GM18499 (cell line): Measurements from ENCODE around the gene ACAP2.
"Not testable (repeated sequence)": the region's sequence is repeated elsewhere in the genome, so short reads cannot be mapped to it uniquely, and the experiment has no call there.

Source experiments
- ATAC-seq: cut with Tn5 transposase; IDR thresholded peaks from one replicate; pipeline ENCODE4 v1.9.1; 2021; ENCODE audit warnings: moderate number of reproducible peaks; ENCODE audit not compliant: insufficient read depth, unreplicated experiment

The ACAP2 gene

DNA sequence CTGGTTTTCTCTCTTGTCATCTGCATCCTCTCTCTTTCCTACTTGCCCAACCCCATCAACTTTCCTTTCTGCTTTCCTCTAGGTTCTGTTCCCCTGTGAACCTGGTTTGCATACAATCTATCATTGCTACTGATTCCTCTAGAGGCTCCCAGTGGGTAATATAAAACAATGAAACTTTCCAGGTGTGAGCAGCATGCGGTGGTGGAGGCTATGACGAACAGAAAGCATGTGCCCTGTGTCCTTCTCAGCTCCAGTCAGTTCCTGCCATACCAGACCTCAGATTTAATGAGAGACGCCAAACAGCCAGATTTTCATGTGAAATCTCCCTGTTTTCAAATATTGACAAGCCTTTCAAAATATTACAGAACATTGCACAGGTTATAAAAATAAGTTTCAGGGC is 3.5 kb upstream of the ACAP2 start:
- no peak for ATAC-seq

- ATAC-seq: no peak
Observed at GRCh38 chr3:195445885-195446284, 3.1 kb upstream of the ACAP2 start.

DNA sequence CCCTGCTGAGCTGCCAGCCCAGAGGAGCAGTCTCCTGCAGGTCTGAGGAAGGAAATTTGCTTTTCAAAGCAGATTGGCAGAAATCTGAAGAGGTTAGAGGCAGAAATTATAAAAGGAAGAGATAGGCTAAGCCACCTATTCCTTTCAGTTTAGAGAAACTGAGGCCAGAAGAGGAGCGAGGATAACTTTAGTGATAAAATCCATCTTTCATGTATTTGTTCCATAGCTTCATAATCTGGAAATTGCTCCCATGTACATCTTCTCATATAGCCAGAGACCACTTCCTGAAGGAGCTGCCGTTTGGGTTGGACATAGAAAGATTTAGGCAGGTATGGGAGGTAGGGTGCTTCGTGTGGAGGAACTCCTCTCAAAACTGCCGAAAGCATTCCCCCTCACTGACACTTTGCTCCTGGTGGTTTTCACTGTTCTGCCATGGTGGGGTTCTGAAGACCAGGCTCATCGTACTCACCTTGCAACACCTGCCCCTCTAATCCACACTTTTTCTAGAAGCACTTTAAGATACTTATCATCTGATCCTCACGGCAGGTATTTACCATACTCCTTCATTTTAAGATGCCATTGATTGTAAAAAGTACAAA is 670 bp upstream of the ACAP2 start:
- no peak for ATAC-seq

DNA sequence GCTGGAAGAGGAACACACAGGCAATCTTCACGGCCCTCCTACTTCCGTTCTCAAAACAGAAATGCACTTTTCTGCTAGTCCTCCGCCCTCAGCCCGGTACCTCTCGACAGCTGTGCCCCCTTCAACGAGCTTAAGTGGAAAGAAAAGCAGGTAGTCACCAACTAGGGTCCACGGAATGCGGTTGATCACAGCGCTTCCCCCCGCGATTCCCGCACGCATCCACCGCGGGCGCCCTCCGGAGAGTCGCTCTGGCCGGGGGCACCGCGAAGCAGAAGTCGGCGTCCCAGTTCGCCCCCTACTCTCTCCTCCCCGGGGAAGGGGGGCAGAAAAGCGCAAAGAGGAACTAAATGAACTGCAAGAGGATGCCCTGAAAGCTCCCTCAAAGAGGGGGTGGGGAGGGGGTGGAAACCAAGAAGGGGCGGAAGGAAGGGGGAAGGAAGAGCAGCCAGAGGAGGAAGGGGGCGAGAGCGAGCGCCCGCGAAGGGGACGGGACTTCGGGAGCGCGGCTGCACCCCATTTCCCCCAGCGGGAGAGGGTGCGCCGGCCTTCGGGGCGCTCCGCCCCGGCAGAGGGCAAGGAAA is 738 bp downstream of the ACAP2 start:
- ATAC-seq: no peak

GRCh38 chr3:195441476-195441991 is 1.3 kb downstream of the ACAP2 start:
- no peak for ATAC-seq

- ATAC-seq: no peak
Observed at GRCh38 chr3:195441051-195441450, 1.8 kb downstream of the ACAP2 start.

GRCh38 chr3:195440379-195440778 is 2.4 kb downstream of the ACAP2 start:
- no peak for ATAC-seq

GRCh38 chr3:195438371-195438770 is 4.4 kb downstream of the ACAP2 start:
- no peak for ATAC-seq

DNA sequence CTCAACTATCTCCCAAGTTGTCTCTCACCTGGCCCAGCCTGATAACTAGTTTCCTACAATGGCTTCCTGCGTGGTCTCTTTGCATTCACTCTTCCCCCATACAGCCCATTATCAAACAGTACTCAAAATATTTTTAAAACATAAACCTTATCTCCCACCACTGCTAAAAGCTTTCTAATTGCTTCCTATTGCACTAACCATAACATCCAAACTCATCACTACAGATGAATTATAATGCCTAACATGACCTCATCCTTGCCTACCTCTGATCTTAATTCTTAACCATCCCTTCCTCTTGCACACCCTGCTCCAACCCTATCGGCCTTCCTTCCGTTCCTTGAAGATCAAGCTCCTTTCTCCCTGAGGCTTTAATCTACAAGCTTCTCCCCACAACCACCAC is 17.0 kb downstream of the ACAP2 start:
- ATAC-seq: no peak

DNA sequence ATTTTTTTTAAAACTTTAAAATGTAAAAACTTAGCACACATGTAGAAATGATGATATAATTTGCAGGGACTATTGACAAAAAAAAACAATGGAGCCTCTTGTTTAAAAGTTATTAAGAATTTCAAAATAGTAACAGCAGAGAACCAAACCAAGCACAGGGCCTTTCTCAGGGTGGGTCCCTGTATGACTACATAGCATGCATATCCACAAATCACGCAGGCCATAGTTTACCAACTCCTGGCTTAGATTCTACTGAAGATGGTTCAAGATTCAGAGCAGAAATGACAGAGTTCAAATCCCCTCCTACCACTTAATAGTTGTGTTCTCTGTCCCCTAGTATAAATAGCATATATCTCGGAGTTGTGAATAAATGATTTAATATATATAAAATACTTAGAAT is 19.0 kb downstream of the ACAP2 start:
- no peak for ATAC-seq

DNA sequence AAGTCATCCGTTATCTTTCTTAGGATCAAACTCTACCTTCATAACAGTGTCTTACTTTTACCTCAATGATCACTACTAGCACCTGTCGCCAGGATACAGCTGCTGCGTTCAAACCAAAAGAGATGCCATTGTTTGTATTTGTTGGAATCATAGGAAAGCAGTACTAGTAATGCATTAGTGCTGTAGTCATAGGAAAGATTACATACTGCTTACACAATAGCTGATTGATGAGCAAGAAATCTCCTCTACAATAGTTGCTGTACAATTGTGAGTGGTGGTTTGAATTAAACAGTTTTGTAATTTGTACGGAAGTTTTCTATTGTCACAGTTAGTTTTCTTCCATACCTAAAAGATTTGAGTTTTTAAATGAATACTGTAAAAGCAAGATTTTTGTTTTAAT is 21.4 kb downstream of the ACAP2 start:
- ATAC-seq: no peak

- no peak for ATAC-seq
Observed at GRCh38 chr3:195416795-195417194, 26.0 kb downstream of the ACAP2 start.

DNA sequence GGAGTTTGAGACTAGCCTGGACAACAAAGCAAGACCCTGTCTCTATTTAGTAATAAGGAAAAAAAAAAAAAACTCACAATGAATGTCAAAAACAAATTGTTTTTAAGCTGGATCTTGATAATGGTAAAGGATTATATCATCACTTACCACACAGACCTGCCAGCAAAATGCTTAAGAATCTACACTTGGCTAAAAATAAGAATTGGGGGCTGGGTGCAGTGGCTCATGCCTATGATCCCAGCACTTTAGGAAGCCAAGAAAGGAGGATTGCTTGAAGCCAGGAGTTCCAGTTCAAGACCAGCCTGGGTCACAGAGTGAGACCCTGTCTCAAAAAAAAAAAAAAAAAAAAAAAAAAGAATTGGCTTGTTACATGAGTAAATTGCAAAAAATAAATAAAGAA is 31.0 kb downstream of the ACAP2 start:
- ATAC-seq: no peak

- no peak for ATAC-seq
Observed at GRCh38 chr3:195410546-195410945, 32.3 kb downstream of the ACAP2 start.

DNA sequence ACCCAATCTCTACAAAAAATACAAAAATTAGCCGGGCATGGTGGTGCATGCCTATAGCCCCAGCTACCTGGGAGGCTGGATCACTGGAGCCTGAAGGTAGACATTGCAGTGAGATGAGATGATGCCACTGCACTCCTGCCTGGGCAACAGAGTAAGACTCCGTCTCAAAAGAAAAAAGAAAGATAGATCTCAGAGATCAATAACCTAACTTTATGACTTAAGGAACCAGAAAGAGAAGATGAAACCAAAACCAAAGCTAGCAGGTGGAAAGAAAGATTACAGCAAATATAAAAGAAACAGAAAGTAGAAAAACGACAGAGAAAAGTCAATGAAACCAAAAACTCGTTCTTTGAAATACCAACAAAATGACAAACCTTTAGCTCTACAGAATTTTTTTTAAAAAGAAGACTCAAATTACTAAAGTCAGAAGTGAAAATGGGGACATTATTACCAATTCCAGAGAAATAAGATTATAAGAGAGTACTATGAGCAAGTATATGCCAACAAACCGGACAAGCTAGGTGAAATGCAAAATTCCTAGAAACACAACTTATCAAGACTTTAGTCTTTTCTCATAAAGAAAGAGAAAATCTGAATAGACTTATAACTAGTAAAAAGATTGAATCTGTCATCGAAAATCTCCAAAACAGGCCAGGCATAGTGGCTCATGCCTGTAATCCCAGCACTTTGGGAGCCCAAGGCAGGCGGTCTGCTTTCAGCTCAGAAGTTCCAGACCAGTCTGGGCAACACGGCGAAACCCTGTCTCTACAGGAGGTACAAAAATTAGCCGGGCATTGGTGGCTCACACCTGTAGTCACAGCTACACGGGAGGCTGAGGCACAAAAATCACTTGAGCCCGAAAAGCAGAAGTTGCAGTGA is 35.0 kb downstream of the ACAP2 start:
- no peak for ATAC-seq

DNA sequence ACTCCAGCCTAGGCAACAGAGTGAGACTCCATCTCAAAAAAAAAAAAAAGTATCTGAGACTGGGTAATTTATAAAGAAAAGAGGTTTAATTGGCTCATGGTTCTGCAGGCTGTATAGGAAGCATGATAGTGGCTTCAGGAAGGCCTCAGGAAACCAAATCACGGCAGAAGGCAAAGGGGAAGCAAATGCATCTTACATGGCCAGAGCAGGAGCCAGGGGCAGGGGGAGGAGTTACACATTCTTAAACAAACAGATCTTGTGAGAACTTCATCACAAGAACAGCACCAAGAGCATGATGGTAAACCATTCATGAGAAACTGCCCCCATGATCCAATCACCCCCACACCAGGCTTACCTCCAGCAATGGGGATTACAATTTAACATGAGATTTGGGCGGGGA is 37.2 kb downstream of the ACAP2 start:
- no peak for ATAC-seq

DNA sequence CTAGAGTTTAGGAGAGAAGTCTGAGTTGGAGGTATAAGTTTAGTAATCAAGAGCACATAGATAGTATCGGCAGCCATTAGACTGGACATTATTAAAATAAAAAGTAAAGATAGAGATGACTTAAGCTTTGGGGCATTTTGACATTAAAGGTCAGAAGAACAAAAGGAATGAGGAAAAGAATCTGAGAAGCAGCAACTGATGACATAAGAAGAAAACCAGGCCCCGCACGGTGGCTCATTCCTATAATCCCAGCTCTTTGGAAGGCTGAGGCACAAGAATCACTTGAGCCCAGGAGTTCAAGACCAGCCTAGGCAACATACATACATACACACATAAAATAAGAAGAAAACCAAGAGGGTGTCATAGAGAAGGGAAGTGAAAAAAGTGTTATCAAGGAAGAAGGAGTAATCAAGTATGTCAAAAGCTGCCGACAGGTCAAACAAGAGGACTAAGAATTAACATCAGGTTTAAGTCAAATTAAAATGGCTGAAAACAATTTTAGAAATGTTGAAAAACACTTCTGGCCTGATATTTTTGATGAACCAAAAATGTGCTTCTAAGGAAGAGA is 38.9 kb downstream of the ACAP2 start:
- no peak for ATAC-seq

DNA sequence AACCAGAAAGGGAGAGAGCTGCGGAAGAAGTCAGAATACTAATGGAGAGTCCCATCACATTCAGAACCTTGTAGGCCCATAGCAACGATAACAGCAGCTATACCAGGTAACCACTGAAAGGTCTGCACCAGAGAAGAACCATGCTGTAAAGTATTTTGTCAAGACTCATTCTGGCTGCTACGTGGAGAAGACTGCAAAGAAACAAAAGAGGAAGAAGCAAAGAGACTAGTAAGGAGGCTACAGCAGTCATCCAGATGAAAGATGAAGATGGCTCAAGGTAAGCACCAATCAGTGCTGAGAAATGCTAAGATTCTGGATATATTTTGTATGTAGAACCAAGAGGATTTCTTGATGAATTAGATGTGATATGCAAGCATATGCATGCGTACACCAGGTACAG is 39.6 kb downstream of the ACAP2 start:
- ATAC-seq: no peak

DNA sequence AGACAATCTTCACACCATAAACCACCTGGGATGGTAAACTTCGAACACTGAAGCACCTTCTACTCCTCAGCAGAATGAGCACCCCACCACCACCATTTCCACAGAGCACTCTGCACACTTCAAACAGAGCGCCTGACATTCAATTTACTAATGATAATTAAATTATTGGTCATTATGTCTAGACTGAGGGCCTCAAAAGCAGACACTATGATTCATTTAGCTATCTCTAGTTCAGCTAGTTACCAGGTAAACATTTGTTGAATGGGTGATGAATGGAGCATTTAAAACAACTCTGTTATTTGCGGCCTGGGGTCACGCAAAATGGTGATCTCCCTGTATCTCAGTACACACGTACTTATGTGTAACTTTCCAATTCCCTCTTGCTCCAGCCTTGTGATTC is 40.9 kb downstream of the ACAP2 start:
- no peak for ATAC-seq

GRCh38 chr3:195398460-195398859 is 44.4 kb downstream of the ACAP2 start:
- ATAC-seq: not testable (repeated sequence)

DNA sequence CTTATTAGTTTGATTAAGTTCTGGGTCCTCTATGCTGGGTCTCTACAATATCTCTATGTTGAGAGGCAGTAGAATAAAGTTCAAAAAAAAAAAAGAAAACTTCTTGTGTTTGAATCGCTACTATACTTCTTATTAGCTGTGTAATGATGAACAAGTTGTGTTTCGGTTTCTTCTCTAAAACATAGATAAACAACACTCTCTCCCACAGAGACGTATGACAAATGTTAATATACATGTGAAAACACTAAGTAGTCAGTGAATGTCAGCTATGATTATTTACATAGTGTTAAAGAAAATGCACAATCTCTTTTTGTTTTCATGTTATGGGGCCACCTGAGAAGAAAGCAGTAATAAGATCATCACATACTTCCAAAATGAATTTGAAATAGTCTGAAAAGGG is 45.3 kb downstream of the ACAP2 start:
- ATAC-seq: no peak
